GM12801 (cell line): Measurements from ENCODE around the gene RUNX2.

Experiments
- CTCF ChIP-seq: IDR thresholded peaks from one replicate; pipeline ENCODE4 v1.5.1; 2011; ENCODE audit warnings: control low read depth; ENCODE audit not compliant: insufficient read length; ENCODE audit errors: extremely low read depth

The RUNX2 gene

GRCh38 chr6:45663251-45664221 lies 335.4 kb downstream of the RUNX2 start:
- TF ChIP-seq CTCF, result no peak

GRCh38 chr6:45664707-45665106 lies 336.6 kb downstream of the RUNX2 start:
- no peak for TF ChIP-seq CTCF

- TF ChIP-seq CTCF, result no peak
Measured at GRCh38 chr6:45665859-45666258, 337.7 kb downstream of the RUNX2 start.

GRCh38 chr6:45666846-45667245 lies 338.7 kb downstream of the RUNX2 start:
- TF ChIP-seq CTCF, result no peak

- TF ChIP-seq CTCF, result no peak
Measured at GRCh38 chr6:45667300-45667699, 339.2 kb downstream of the RUNX2 start.

- TF ChIP-seq CTCF, result no peak
Measured at GRCh38 chr6:45667766-45668165, 339.6 kb downstream of the RUNX2 start.

GRCh38 chr6:45668705-45669104 lies 340.6 kb downstream of the RUNX2 start:
- TF ChIP-seq CTCF, result no peak
